ENCODE measurements around the gene PSTPIP1.

DNA sequence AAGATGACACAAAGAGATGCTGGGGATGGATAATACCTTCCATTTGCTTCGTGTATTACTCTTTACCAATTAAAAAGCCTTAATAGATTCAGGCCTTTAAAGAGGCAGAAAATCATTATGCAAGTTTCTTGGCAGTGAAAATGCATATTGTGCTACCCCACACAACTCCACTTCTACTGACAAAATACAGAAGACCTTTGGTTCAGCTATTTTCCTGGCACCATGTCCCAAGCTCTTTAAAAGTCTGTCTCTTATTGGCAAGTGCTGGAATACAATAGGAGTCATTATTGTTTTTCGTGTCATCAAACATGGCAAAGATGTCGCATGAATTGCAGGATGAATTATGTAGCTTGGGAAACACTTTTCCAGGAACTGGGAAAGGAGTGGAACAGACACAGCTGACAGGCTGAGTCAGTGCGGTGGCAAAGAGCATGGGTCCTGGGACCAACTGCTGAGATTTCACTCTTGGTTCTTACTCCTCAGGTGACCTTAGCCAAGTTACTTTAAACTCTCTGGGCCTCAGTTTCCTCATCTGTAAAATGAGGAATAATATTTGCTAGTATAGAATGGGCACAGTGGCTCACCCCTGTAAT is 81.5 kb downstream of the PSTPIP1 start:
- TF ChIP-seq, protein P1, sequence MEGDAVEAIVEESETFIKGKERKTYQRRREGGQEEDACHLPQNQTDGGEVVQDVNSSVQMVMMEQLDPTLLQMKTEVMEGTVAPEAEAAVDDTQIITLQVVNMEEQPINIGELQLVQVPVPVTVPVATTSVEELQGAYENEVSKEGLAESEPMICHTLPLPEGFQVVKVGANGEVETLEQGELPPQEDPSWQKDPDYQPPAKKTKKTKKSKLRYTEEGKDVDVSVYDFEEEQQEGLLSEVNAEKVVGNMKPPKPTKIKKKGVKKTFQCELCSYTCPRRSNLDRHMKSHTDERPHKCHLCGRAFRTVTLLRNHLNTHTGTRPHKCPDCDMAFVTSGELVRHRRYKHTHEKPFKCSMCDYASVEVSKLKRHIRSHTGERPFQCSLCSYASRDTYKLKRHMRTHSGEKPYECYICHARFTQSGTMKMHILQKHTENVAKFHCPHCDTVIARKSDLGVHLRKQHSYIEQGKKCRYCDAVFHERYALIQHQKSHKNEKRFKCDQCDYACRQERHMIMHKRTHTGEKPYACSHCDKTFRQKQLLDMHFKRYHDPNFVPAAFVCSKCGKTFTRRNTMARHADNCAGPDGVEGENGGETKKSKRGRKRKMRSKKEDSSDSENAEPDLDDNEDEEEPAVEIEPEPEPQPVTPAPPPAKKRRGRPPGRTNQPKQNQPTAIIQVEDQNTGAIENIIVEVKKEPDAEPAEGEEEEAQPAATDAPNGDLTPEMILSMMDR (IDR thresholded peaks at IDR 0.05): no peak
- TF ChIP-seq POLR2A (IDR thresholded peaks at IDR 0.05): no peak

All from lower leg skin (tissue), 3 donors.